Measurements from ENCODE around the gene MYG1. TPM values are rescaled to one million over a fixed set of nuclear protein-coding genes. Genes with fewer than 3 reads are reported as not detected.
A peak's percentile ranks its signal among the peaks of the same experiment; 100 is the strongest.

MYG1 gene
- total RNA-seq, 2 experiments from 2014 or later = 30.9 to 33.8 TPM

DNA sequence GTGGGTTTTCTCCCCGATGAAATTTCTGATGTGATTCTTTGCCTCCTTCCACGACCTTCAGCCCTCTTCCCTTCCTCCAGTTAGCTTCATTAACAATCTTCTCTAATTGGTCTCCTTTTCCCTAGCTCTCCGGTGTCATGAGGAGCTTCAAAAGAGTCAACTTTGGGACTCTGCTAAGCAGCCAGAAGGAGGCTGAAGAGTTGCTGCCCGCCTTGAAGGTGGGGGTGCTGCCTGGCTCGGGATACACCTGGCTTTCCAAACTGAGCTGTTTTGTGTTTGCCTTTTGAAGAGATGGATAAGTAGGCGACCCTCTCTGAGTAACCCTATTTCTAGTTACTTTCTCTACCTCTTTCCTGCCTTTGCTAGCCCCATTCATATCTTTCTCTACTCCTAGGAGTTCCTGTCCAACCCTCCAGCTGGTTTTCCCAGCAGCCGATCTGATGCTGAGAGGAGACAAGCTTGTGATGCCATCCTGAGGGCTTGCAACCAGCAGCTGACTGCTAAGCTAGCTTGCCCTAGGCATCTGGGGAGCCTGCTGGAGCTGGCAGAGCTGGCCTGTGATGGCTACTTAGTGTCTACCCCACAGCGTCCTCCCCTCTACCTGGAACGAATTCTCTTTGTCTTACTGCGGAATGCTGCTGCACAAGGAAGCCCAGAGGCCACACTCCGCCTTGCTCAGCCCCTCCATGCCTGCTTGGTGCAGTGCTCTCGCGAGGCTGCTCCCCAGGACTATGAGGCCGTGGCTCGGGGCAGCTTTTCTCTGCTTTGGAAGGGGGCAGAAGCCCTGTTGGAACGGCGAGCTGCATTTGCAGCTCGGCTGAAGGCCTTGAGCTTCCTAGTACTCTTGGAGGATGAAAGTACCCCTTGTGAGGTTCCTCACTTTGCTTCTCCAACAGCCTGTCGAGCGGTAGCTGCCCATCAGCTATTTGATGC is 30.6 kb upstream of the MYG1 start:
- Mint-ChIP-seq H3K4me1 (ENCODE audit: low read depth) (peaks cover 19% of the 10 kb centered on the region), H3K9me3 (no peaks in the 10 kb centered on the region), H3K27me3 (no peaks in the 10 kb centered on the region), H3K27ac (peak overlapping the region; percentile 82), H3K36me3 (ENCODE audit: low read depth) (no peaks in the 10 kb centered on the region), H3K4me3 (peak overlapping the region; percentile 95)
- Histone ChIP-seq H3K9me3 (ENCODE audit: control insufficient read depth in 1 of 2, insufficient read depth in 1 of 2, low read length in 2 of 2) (no peaks in the 10 kb centered on the region), H3K27me3 (ENCODE audit: control insufficient read depth in 1 of 2, insufficient read depth in 2 of 2, low read length in 2 of 2) (no peaks in the 10 kb centered on the region), H3K4me1 (ENCODE audit: insufficient read depth, low read length) (peaks cover 18% of the 10 kb centered on the region), H3K36me3 (ENCODE audit: insufficient read depth, low read length) (no peaks in the 10 kb centered on the region), H3K27ac (ENCODE audit: low read depth in 1 of 2, low read length in 2 of 2) (peak overlapping the region; percentile 40 to 50), H3K4me3 (ENCODE audit: low read length) (peak overlapping the region; percentile 86)
- no peak for ATAC-seq (ENCODE audit: poor library complexity)
- ChIA-PET CTCF (interaction anchor here (1.0 to 4.5 kb wide), 11 partner anchors 26 to 110 kb away, joined by 3 to 37 read pairs (median 7); partner anchors contain the start of genes AAAS, CSAD, PFDN5 and ZNF740), POLR2A (interaction anchor here (1.1 to 3.0 kb wide), 10 partner anchors 18 to 88 kb away, joined by 4 to 28 read pairs (median 6); partner anchors contain the start of genes AAAS, CSAD, ITGB7 and PFDN5)
- TF ChIP-seq CTCF (IDR thresholded peaks at IDR 0.05) = no peak
- intact Hi-C loops (cut with DNase I, micrococcal nuclease) = loop anchor here (1.0 to 5.0 kb wide), 5 partner anchors 18 to 107 kb away; partner anchors contain the start of genes CSAD (in 1 of the 2) and ZNF740 (in 1 of the 2)
- no peak for DNase-seq

DNA sequence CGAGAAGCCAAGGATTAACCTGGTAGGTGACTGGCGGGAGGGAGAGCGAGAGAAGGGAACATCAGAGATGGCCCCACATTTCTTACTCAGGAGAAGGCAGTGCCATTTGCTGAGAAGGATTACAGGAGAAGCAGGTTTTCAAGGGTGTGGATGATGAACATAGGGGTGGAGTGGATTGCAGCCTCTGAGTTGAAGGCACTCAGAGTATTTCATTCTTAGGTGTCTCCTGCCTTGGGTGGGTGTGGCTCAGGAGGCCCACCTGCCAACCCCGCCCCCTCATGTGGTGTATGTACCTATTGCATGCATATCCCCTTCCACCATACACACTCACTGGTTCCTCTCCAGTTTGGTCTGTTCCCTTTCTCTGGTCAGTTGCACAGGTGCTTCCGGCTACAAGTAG is 25.1 kb upstream of the MYG1 start:
- Histone ChIP-seq H3K36me3 (ENCODE audit: insufficient read depth, low read length) (no peaks in the 10 kb centered on the region), H3K4me3 (ENCODE audit: low read length) (no peak overlapping the region), H3K9me3 (ENCODE audit: control insufficient read depth in 1 of 2, insufficient read depth in 1 of 2, low read length in 2 of 2) (no peaks in the 10 kb centered on the region), H3K27ac (ENCODE audit: low read depth in 1 of 2, low read length in 2 of 2) (no peak overlapping the region), H3K27me3 (ENCODE audit: control insufficient read depth in 1 of 2, insufficient read depth in 2 of 2, low read length in 2 of 2) (no peaks in the 10 kb centered on the region), H3K4me1 (ENCODE audit: insufficient read depth, low read length) (no peaks in the 10 kb centered on the region)
- ATAC-seq (ENCODE audit: poor library complexity) = no peak
- POLR2A ChIA-PET = no interaction called here
- Mint-ChIP-seq H3K27me3 (no peaks in the 10 kb centered on the region), H3K9me3 (no peaks in the 10 kb centered on the region), H3K4me1 (ENCODE audit: low read depth) (no peaks in the 10 kb centered on the region), H3K27ac (no peak overlapping the region), H3K4me3 (no peak overlapping the region), H3K36me3 (ENCODE audit: low read depth) (no peaks in the 10 kb centered on the region)
- CTCF ChIA-PET = no interaction called here
- no peak for DNase-seq
- intact Hi-C loops (cut with DNase I, micrococcal nuclease) = no loop called here
- TF ChIP-seq CTCF (IDR thresholded peaks at IDR 0.05) = no peak

DNA sequence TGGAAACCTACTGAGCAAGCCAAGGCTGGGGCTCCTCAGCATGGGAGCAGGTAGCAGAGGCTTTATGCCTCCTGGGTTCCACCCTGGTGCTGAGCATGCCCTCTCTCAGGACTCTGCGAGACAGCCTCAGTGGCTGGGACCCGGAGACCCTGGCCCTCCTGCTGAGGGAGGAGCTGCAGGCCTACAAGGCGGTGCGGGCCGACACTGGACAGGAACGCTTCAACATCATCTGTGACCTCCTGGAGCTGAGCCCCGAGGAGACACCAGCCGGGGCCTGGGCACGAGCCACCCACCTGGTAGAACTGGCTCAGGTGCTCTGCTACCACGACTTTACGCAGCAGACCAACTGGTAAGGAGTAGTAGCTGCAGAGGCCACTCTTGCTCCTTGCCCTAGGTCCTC is 23.0 kb upstream of the MYG1 start:
- intact Hi-C loops (cut with DNase I, micrococcal nuclease) = no loop called here
- Histone ChIP-seq H3K4me1 (ENCODE audit: insufficient read depth, low read length) (no peaks in the 10 kb centered on the region), H3K27me3 (ENCODE audit: control insufficient read depth in 1 of 2, insufficient read depth in 2 of 2, low read length in 2 of 2) (no peaks in the 10 kb centered on the region), H3K4me3 (ENCODE audit: low read length) (no peak overlapping the region), H3K9me3 (ENCODE audit: control insufficient read depth in 1 of 2, insufficient read depth in 1 of 2, low read length in 2 of 2) (no peaks in the 10 kb centered on the region), H3K36me3 (ENCODE audit: insufficient read depth, low read length) (no peaks in the 10 kb centered on the region), H3K27ac (ENCODE audit: low read depth in 1 of 2, low read length in 2 of 2) (no peak overlapping the region)
- Mint-ChIP-seq H3K4me1 (ENCODE audit: low read depth) (no peaks in the 10 kb centered on the region), H3K36me3 (ENCODE audit: low read depth) (no peaks in the 10 kb centered on the region), H3K9me3 (no peaks in the 10 kb centered on the region), H3K27ac (no peak overlapping the region), H3K4me3 (no peak overlapping the region), H3K27me3 (no peaks in the 10 kb centered on the region)
- ChIA-PET CTCF (no interaction called here), POLR2A (no interaction called here)
- no peak for DNase-seq
- TF ChIP-seq CTCF (IDR thresholded peaks at IDR 0.05) = no peak
- ATAC-seq (ENCODE audit: poor library complexity) = no peak

Data from CD4-positive, alpha-beta T cell (primary cell).